NCI-H2107 treated with DMSO at 0.1 percent for 48 hours (cell line): ENCODE measurements around the gene ZNF384.
A peak's percentile ranks its signal among the peaks of the same experiment; 100 is the strongest.

Experiments used
- DNase-seq: peaks from one replicate; lab custom pipeline; 2025; ENCODE audit not compliant: unreplicated experiment; lab: John Stamatoyannopoulos, UW

The ZNF384 gene

DNA sequence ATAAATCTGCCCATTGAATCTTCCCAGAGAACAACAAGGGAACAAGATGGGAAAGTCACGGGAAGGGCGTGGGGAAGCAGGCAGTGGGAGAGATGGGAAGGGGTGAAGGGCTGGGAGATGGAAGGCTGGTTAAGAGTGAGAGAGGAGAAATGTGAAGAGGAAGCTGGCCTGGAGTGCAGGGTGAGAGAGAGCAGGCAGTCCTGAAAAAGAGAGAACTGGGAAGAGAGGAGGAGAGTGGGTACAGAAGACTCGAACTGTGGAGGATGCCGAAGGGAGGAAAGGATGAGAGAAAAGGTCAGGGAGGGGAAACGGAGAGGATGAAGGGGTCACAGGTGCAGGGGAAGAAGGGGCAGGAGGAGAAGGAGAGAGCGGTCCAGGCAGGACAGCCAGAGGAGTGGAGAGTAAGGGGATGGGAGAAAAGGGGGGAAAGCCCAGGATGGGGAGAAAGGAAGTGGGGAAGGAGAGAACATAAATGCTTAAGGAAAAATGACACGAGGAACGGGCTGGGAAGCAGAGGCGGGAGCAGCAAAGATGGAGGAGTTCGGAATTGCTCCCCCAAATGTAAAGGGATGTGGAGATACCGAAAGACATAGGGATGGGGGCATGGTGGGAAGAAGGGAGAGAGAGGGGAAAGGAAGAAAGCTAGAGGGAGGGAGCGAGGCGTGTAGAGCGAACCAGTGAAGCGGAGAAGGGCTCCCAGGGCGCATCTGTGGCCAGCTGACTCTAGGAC lies 10.2 kb upstream of the ZNF384 start:
- DNase-seq = no peak

DNA sequence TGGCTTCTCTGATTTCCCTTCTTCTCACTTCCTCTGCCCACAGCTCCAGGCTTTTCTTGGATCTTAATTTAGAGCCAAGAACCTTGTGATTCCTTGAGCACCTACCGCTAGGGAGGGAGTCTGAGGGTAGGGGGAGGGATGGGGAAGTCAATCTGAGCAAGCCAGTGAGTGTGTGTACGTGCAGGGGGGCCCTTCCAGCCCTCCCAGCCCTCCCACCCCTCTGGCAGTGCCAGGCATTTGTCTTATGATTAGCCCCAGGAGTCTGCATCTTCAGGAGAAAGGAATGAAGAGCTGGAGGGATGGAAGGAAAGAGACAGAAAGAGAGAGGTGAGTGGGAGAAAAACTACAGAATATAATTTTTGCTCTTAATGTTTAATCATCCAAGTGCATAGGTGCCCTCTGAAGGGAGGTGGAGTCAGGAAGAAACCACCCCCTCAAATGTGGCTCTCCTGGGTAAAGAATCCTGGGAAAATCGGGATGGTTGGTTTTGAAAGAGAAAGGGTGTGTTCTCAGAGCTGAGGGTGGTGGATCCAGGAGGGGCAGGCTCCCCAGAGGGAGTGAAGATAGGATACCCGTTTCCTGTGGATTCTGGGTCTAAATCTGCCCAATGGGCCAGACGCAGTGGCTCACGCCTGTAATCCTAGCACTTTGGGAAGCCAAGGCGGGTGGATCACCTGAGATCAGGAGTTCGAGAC lies 9.3 kb upstream of the ZNF384 start:
- DNase-seq = no peak

- peak; percentile 21 for DNase-seq
Measured at GRCh38 chr12:6697584-6698351, 8.6 kb upstream of the ZNF384 start.

GRCh38 chr12:6696690-6697583 lies 7.8 kb upstream of the ZNF384 start:
- no peak for DNase-seq

- no peak for DNase-seq
Measured at GRCh38 chr12:6695313-6696045, 6.3 kb upstream of the ZNF384 start.

- DNase-seq = no peak
Measured at GRCh38 chr12:6694701-6695100, 5.5 kb upstream of the ZNF384 start.

DNA sequence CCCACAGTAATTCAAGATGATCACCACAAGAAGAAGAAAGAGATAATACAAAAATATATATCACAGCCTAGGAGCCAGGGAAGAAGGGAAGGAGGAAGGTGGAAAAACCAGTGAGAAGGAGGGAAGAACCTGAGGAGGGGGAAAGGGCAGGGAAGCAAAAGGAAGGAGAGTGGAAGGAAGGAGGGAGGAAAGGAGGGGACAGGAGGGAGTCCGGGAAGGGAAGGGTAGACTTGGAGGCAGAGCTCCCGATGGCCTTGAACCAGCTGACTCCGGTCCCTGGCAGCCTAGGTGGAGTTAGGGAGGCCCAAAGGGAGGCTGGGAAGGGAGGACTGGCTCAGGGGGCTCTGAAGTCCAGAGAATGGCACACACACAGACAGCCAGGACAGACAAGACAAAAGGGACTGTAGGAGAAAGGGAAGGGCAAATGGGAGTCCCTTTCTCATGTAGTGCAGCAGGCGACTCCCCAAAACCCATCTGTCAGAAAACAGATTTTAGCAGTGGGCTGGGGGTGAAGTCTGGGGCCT lies 4.7 kb upstream of the ZNF384 start:
- no peak for DNase-seq

- DNase-seq = no peak
Measured at GRCh38 chr12:6692888-6693287, 3.7 kb upstream of the ZNF384 start.

GRCh38 chr12:6691473-6691872 lies 2.3 kb upstream of the ZNF384 start:
- DNase-seq = no peak

DNA sequence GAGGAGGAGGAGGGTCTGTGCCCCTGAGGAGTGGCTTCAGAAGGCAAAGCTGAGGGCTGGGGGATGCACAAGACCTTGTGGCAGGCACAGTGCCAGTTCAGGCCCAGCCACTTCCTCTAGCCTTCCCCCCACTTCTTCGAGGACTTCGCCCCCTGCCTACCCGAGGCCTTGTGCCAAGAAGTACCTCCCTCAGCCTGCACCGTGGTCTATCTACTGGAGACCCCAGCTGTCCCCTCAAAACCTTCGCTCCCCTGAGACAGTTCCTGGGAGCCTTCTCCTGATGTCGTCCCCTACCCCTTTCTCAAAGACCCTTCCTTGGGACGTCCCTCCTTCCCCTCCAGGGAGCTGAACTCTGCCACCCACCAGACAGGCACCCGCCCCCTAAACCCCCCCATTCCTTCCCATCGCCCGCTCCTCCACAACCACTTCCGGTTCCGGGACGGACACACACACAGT lies 604 bp downstream of the ZNF384 start:
- peak; percentile 65 for DNase-seq

DNA sequence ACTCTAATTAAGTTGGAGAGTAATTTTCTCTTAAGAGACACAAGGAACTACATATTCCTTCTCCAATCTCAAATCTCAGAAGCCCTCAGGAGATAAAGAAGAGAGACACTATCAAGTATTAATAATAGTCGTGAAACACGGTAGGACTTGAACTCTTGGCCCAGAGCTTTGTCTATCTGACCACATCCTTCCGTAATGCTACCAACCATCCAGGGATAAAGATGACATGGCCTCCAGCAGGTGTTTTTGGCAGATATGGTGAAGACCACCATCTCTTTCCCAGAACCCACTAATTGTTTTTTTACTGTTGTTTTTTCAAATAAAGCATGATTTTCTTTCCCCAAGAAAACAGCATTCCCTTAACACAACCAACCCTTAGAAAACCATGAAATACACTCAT lies 3.4 kb downstream of the ZNF384 start:
- no peak for DNase-seq

DNA sequence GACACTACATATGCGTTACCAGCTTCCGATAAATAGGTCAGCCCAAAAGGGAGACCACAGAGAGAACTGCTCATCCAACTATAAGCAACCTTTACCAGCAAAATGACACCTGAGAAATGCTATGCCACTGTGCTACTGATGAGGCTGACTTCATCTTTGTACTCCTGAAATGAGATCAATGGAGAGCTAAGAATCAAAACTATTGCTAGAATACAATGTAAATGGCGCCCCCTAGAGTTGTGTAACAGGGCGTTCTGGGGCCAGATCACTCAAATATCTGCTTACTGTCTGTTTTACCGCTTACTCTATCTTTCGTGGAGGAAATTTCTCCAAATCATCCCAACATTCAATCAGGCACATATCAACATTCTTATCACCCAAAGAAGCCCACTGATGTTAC lies 4.6 kb downstream of the ZNF384 start:
- DNase-seq = peak; percentile 30

- DNase-seq = no peak
Measured at GRCh38 chr12:6676962-6677361, 12.2 kb downstream of the ZNF384 start.

DNA sequence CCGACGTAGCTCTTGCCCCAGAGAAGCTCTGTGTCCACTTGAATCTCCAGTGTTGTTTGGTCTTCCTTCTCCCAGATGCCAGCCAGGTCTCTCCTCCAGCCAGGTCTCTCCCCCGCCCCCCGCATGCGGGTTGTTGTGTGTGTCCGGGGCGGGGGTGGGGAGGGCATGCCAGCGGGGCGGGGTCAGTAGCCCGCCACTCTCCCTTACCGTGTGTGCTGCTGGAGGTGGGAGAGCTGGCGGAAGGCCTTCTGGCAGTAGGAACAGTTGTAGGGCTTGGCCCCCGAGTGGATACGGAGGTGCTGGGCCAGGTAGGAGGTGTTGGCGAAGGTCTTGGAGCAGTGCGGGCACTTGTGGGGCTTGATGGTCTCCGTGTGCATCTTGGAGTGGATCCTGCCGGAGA lies 17.0 kb downstream of the ZNF384 start:
- DNase-seq = no peak

DNA sequence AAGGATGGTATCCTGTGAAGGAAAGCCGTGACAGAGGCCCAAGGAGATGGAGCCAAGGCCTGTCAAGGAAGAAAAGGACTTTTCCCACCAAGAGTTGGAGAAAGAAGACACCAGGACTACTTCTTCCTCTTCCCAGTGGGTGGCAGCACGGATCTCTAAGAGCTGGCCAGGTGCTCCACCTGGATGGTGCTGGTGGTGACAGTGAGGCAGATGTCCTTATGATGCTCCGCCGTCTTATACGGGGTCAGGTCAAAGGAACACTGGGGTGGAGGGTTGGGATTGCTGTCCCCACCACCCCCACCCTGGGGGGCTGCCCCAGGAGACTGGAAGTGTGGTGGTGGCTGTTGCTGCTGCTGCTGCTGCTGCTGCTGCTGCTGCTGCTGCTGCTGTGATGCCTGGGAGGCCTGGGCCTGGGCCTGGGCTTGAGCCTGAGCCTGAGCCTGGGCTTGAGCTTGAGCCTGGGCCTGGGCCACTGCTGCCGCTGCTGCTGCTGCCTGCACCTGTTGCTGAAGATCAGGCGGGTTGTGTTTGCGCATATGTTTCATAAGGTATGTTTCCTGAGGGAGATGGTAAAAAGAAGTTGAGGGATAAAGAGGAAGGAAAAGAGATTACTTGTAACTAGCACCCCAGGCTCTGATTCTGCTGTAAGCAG lies 21.5 kb downstream of the ZNF384 start:
- no peak for DNase-seq

DNA sequence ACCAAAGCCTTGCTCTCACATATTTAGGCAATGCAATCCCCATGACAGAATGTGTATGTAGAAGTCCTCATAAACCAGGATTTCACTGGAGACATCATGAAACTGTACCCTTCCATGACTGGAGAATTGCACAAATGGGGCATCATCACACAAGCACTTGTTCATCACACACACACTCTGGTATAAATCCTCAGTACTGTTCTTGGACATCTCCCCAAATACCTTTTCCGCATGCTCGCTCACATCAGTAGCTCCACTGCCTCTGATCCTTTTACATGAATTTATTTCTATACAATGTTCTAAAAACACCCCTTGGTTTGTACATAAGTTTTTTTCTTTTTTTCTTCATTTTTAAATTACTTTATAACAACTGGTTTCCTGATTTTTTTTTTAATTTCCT lies 23.0 kb downstream of the ZNF384 start:
- DNase-seq = no peak

GRCh38 chr12:6664902-6665301 lies 24.3 kb downstream of the ZNF384 start:
- DNase-seq = no peak

DNA sequence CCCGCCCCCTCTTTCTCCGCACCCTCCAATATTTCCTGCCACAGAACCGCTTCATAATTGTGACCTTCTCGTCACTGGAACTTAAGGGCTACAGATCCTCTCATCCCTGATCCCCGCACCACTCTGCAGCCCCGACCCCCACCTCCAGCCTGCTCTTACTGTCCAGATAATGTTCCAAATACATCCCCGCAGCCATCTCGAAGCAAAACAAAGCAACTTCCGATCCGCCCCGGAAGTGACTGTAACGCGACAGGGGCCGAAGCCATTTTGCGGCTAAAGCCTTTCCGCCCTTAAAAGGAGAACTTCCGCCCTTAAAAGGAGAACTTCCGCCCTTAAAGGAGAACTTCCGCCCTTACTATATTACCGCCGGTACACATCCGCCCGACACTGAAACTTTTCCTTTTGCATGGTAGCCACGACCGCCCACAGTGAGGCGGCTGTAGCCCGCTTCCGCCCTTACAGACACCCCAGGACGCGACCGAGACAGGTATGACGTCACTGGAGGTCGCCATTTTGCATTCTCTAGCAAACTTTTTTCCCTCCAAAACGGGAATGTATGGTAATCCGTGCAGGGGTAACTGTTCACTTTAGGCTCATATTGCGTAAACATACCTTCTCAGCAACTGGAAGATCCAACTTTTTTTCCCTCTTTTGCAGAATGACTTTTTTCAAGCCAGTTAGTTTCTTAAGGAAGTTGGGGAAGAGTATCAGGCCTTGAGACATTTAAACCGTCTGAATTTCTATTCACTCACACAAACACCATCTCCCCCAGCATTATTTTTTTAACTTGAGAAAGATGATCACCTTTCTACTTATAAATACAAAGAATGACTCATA lies 26.1 kb downstream of the ZNF384 start, which contains the start of gene ING4:
Gene ING4 (minus strand): TSS at position 214 of the 837 bp plus-strand sequence. CDS start 18 bp downstream, at position 196.
- peak; percentile 99 for DNase-seq

DNA sequence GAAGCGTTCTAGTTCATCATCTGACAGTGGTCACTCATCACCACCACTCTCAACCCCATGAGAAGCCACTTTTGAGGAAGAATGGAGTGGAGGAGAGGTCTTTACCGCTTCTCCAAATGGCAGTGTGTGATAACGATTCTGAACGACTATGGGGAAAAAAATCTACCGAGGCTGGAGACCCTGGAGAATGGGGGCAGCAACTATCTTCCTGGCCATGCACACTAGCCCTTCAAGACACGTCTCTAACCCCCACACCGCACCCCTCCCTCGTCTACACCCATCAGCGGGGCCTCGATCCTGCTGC lies 26.6 kb downstream of the ZNF384 start:
- no peak for DNase-seq
